Stomach (tissue), 9 donors: ENCODE results near the gene GLRA1. TPM values are rescaled to one million over a fixed set of nuclear protein-coding genes. Genes with fewer than 3 reads are reported as not detected.

Experiments used
- DNase-seq, 2 donors: peaks; one replicate each; pipeline versions ENCODE4 v3.0.0 to v3.0.0-alpha.2; 2013 to 2019
- H3K27ac ChIP-seq, 5 donors: fragments of 200-600 bp in 4 of 5; sonication (generic) in 4 of 5; one replicate each; pipeline ENCODE4 v1.5.1; 2013 to 2019; ENCODE audit warnings: mild to moderate bottlenecking in 1 of 5, moderate library complexity in 1 of 5
- H3K27me3 ChIP-seq, 3 donors: fragments of 200-600 bp; sonication (generic); one replicate each; pipeline ENCODE4 v1.5.1; 2017 to 2019; ENCODE audit warnings: mixed run types in 1 of 3
- H3K36me3 ChIP-seq, 4 donors: fragments of 200-600 bp; sonication (generic); 1 replicate in 3 of 4; 2 replicates in 1 of 4; pipeline ENCODE4 v1.5.1; 2016 to 2019
- H3K4me1 ChIP-seq, 4 donors: fragments of 200-600 bp; sonication (generic); one replicate each; pipeline ENCODE4 v1.5.1; 2016 to 2019
- H3K4me3 ChIP-seq, 4 donors: fragments of 200-600 bp; sonication (generic) in 3 of 4; one replicate each; pipeline ENCODE4 v1.5.1; 2016 to 2019; ENCODE audit warnings: mild to moderate bottlenecking in 1 of 4
- H3K9me3 ChIP-seq, 4 donors: fragments of 200-600 bp; sonication (generic); one replicate each; pipeline ENCODE4 v1.5.1; 2016 to 2019
- CTCF ChIP-seq, 7 experiments: fragments of 450-650 bp in 4 of 7; fragments of 200-600 bp in 3 of 7; sonication (generic) in 3 of 7; IDR thresholded peaks; one replicate each; pipeline ENCODE4 v1.5.1; 2016 to 2019; ENCODE audit warnings: antibody characterized with exemption in 7 of 7, control low read depth in 2 of 7, mild to moderate bottlenecking in 1 of 7
- EP300 ChIP-seq: sonication (generic); formaldehyde crosslinking; IDR thresholded peaks from one replicate; pipeline ENCODE4 v1.6.1; 2017; ENCODE audit warnings: antibody characterized with exemption
- POLR2A ChIP-seq, 4 donors: fragments of 450-650 bp; IDR thresholded peaks; one replicate each; pipeline ENCODE4 v1.6.1; 2016; ENCODE audit warnings: antibody characterized with exemption in 4 of 4, control low read depth in 2 of 4, mild to moderate bottlenecking in 1 of 4, moderate library complexity in 1 of 4
- POLR2AphosphoS5 ChIP-seq, 3 donors: sonication (generic); formaldehyde crosslinking; IDR thresholded peaks; one replicate each; pipeline ENCODE4 v1.6.1; 2016; ENCODE audit warnings: antibody characterized with exemption in 3 of 3
- WGBS, 5 donors: extraction: QIAGEN DNeasy Blood & Tissue Kit in 3 of 5; methylation state at CpG; one replicate each; pipeline versions ENCODE4 v1.1.5 to v1.1.7; 2013 to 2018; 5-methylcytosine and 5-hydroxymethylcytosine counted together
- intact Hi-C: fragments of 100-400 bp; cut with DNase I; formaldehyde crosslinking; loops from one replicate; pipeline ENCODE4 v1.15.1; 2023; ENCODE audit warnings: low total_unique reads
- polyA plus RNA-seq, 3 donors: library from polyadenylated mRNA; stranded (reverse); fragments of 200-250 nt; gene quantifications; one replicate each; pipeline ENCODE4 v1.2.3, GENCODE V29; 2013
- total RNA-seq, 5 donors: library from RNA; depleted of rRNA; stranded (reverse); fragments of >200 nt; gene quantifications; one replicate each; pipeline versions ENCODE4 v1.1.0 to v1.2.3, GENCODE V29; 2014 to 2016
- donor health status: healthy with polysubstance abuse.
- donor health status: Bipolar disorder and iron deficiency.
- donor health status: healthy.

GLRA1 gene
- total and polyA plus RNA-seq, 8 donors = not detected

- TF ChIP-seq POLR2A (IDR thresholded peaks at IDR 0.05) (no peak), POLR2AphosphoS5 (IDR thresholded peaks at IDR 0.05) (no peak), CTCF (IDR thresholded peaks at IDR 0.05) (no peak), EP300 (no peak)
- H3K36me3 ChIP-seq = peaks cover 13 to 74% (median 62%) of the 10 kb centered on the region in 4 donors
- DNase-seq = no peak
- H3K4me3 ChIP-seq = no peak overlapping the region
- H3K4me1 ChIP-seq = peaks cover 0 to 42% (median 13%) of the 10 kb centered on the region in 4 donors
- H3K27me3 ChIP-seq = no peaks in the 10 kb centered on the region
- WGBS, 5 donors = 81 to 90% (median 87%) methylated on average over 4 of the region's 4 CpGs
- H3K9me3 ChIP-seq = no peaks in the 10 kb centered on the region
- intact Hi-C loops = no loop called here
- no peak overlapping the region for H3K27ac ChIP-seq
Observed at GRCh38 chr5:151808451-151809169, 116.0 kb downstream of the GLRA1 start.

GRCh38 chr5:151805414-151806223 is 119.0 kb downstream of the GLRA1 start:
- no peak for DNase-seq
- no peak overlapping the region for H3K4me3 ChIP-seq
- intact Hi-C loops = no loop called here
- TF ChIP-seq POLR2AphosphoS5 (IDR thresholded peaks at IDR 0.05) (no peak), CTCF (IDR thresholded peaks at IDR 0.05) (no peak), POLR2A (IDR thresholded peaks at IDR 0.05) (no peak), EP300 (no peak)
- peak overlapping the region in 1 of 5 donors; percentile 18 for H3K27ac ChIP-seq
- no peaks in the 10 kb centered on the region for H3K9me3 ChIP-seq
- 91 to 96% (median 93%) methylated on average over 3 of the region's 3 CpGs for WGBS, 5 donors
- no peaks in the 10 kb centered on the region for H3K27me3 ChIP-seq
- peaks cover 0 to 28% (median 10%) of the 10 kb centered on the region in 4 donors for H3K4me1 ChIP-seq
- H3K36me3 ChIP-seq = peaks cover 24 to 74% (median 68%) of the 10 kb centered on the region in 4 donors

- TF ChIP-seq EP300 = no peak
- no peak for TF ChIP-seq POLR2A (IDR thresholded peaks at IDR 0.05)
- TF ChIP-seq CTCF (IDR thresholded peaks at IDR 0.05) = no peak
- TF ChIP-seq POLR2AphosphoS5 (IDR thresholded peaks at IDR 0.05) = no peak
- no peaks in the 10 kb centered on the region for H3K9me3 ChIP-seq
- 65 to 74% (median 72%) methylated on average over 2 of the region's 2 CpGs for WGBS, 5 donors
- no peaks in the 10 kb centered on the region for H3K27me3 ChIP-seq
- intact Hi-C loops = no loop called here
- H3K36me3 ChIP-seq = peaks cover 51 to 100% (median 99%) of the 10 kb centered on the region in 4 donors
- H3K27ac ChIP-seq = no peak overlapping the region
- peaks cover 0 to 15% (median 0%) of the 10 kb centered on the region in 4 donors for H3K4me1 ChIP-seq
- no peak overlapping the region for H3K4me3 ChIP-seq
- DNase-seq = no peak
Observed at GRCh38 chr5:151800532-151800931, 124.1 kb downstream of the GLRA1 start.

- Histone ChIP-seq H3K9me3 (no peaks in the 10 kb centered on the region), H3K4me3 (no peak overlapping the region), H3K27me3 (no peaks in the 10 kb centered on the region), H3K36me3 (peaks cover 53 to 100% (median 100%) of the 10 kb centered on the region in 4 donors), H3K4me1 (peaks cover 0 to 12% (median under 1%) of the 10 kb centered on the region in 4 donors), H3K27ac (no peak overlapping the region)
- TF ChIP-seq EP300 (no peak), POLR2AphosphoS5 (IDR thresholded peaks at IDR 0.05) (no peak), POLR2A (IDR thresholded peaks at IDR 0.05) (no peak), CTCF (IDR thresholded peaks at IDR 0.05) (no peak)
- no peak for DNase-seq
- WGBS, 5 donors = 75 to 94% (median 85%) methylated on average over 3 of the region's 3 CpGs
- intact Hi-C loops = no loop called here
Observed at GRCh38 chr5:151799407-151799806, 125.2 kb downstream of the GLRA1 start.
